Measurements from ENCODE around the gene NUDT4.
"Not testable (repeated sequence)": the region's sequence is repeated elsewhere in the genome, so short reads cannot be mapped to it uniquely, and the experiment has no call there.

The NUDT4 gene

DNA sequence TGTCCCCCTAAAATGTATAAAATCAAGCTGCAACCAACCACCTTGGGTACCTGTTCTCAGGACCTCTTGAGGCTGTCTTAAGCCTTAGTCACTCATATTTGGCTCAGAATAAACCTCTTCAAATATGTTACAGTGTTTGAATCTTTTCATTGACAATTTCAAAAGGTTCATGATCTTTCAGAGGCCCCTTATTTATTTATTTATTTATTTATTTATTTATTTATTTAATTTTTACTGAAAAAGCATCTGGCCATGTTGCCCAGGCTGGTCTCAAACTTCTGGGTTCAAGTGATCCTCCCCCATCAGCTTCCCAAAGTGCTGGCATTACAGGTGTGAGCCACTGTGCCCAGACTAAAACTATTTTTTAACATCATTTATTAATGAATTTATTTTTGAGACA is 8.2 kb upstream of the NUDT4 start:
- no peak for DNase-seq

GRCh38 chr12:93370947-93371346 is 6.8 kb upstream of the NUDT4 start:
- DNase-seq = no peak

- DNase-seq = no peak
These were observed 3.6 kb upstream of the NUDT4 start for GRCh38 chr12:93373961-93374656.

GRCh38 chr12:93375906-93376305 is 1.8 kb upstream of the NUDT4 start:
- no peak for DNase-seq

GRCh38 chr12:93376436-93377251 is 1.1 kb upstream of the NUDT4 start:
- DNase-seq = no peak

DNA sequence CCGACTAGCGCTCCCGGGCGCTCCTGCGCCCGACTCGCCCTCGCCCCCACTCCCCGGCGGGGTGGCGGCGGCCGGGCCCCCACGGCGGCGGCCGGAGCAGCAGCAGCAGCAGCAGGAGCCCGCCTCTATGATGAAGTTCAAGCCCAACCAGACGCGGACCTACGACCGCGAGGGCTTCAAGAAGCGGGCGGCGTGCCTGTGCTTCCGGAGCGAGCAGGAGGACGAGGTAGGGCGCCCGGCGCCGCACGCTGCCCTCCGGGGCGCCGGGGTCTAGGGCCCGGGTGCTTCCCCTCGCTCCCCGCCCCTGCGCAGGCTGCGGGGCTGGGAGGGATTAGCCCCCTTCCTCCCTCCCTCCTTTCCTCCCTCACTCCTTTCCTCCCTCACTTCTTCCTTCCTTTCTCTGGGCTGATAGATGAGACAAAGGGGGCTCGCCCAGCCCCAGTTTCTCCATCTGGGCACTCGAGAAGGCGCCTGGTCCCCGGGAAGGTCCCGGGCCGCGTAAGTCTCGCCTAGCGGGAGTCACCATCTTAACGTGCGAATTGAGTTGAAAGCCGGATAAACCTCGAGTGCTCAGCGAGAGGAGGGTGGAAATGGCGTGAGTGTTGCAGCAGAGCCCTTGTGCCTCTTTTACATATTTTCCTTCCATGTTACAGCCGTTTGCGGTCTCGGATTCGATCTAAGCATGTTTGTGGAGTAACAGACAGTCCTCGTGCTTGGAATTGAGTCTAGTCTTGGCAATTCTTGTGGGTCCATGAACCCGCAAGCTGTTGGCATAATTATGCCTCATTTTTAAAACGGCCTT is 672 bp downstream of the NUDT4 start:
- peak; percentile 66 for DNase-seq

GRCh38 chr12:93378998-93379325 is 1.2 kb downstream of the NUDT4 start:
- peak; percentile 46 for DNase-seq

DNA sequence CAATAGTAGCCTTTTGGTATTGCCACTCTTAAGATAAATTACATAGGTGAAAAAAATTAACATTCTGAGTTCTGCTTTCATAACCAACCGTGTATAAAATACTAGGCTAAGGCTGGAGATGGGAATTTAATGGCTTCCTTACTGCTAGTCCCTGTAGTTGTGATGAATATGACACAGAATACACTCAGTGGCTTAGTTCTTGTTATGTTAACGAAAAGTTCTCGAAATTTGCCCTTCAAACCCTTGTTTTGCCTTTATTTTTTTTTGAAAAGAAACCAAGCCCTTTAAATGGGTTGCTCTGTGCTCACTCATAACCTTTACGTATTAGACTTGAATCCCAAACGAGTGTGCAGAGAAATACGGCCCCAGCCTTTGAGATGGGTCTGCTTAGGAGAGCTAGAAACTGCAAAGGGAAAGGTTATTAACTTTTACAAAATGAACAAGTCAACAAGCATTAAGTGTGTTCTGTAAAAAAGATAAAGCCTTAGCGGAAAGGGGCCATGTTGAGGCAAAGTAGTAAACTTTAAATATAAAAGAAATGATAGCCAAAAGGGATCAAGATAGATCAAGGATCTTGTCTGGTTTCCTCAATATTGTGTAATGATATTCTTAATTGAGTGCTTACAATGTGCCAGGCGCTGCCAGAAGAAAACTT is 1.7 kb downstream of the NUDT4 start:
- DNase-seq = no peak

DNA sequence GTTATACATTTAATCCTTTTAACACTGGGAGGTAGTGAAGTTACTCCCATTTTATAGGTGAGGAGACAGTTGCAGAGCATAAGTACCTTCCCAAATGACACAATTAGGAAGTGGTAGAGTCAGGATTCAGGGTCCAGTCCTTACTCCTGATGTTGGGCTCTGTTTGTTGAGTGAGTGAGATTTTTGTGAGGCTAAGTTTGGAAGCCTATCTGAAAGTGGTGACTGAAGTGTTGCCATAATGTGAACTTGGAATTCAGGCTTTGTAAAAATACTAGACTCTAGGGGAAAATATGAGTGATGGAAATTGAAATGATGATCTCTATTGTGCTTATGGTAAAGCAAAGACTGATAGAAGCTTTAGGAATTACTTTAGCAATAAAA is 2.2 kb downstream of the NUDT4 start:
- DNase-seq = no peak

- no peak for DNase-seq
These were observed 2.9 kb downstream of the NUDT4 start for GRCh38 chr12:93380480-93381121.

GRCh38 chr12:93381161-93381975 is 3.6 kb downstream of the NUDT4 start:
- no peak for DNase-seq

DNA sequence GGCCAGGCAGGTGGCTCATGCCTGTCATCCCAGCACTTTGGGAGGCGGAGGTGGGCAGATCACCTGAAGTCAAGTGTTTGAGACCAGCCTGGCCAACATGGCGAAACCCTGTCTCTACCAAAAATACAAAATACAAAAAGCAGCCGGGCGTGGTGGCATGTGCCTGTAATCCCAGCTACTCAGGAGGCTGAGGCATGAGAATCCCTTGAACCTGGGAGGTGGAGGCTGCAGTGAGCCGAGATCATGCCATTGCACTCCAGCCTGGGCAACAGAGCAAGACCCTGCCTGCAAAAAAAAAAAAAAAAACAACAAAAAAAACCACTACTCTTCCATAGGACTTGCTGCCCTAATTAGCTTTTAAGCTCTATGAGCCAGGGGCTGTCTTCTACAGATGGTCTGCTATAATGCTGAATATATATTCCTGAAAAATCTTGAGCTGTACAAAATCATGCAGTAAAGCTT is 4.3 kb downstream of the NUDT4 start:
- not testable (repeated sequence) for DNase-seq

- DNase-seq = no peak
These were observed 10.1 kb downstream of the NUDT4 start for GRCh38 chr12:93387780-93388179.

- DNase-seq = no peak
These were observed 12.3 kb downstream of the NUDT4 start for GRCh38 chr12:93390031-93390430.

- no peak for DNase-seq
These were observed 13.0 kb downstream of the NUDT4 start for GRCh38 chr12:93390549-93391297.

DNA sequence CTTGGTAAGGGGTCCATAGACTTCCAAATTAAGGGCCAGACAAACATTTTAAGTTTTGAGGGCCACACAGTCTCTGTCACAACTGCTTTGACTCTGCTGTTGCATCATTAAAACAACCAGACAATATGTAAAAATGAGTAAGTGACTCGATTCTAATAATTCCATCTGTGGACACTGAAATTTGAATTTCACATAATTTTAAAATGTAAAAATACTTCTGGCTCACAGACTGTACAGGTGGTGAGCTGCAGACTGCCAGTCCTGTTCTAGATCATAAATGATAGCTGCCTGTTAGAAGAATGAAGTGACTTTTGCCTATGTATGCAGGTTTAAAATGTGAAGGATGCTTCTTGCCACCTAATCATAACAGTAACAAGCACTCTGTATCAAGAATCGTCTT is 15.7 kb downstream of the NUDT4 start:
- DNase-seq = no peak

- DNase-seq = no peak
These were observed 19.7 kb downstream of the NUDT4 start for GRCh38 chr12:93397412-93397811.

DNA sequence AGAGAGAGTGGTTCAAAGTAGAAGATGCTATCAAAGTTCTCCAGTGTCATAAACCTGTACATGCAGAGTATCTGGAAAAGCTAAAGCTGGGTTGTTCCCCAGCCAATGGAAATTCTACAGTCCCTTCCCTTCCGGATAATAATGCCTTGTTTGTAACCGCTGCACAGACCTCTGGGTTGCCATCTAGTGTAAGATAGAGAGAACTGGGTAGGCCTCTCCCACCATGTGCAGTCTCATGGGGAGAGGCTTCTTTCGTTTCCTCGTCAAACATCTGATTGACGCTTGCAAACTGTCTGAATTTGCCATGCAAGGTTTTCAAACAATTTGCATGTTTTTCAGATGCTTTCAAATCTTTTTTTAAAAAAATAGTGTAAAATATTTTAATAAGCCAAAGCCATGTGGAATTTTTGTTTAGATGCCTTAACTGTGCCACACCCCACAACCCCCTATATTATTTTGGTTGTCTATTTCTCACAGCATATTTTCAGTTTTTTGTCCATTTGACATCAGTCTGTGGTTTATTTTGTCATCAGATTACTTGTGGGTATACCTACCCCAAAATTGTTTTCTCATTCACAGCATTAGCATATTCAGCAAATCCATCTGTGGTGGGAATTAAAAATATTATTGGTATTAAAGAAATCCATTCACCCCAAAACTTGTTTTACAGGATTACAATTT is 21.6 kb downstream of the NUDT4 start:
- DNase-seq = not testable (repeated sequence)

DNA sequence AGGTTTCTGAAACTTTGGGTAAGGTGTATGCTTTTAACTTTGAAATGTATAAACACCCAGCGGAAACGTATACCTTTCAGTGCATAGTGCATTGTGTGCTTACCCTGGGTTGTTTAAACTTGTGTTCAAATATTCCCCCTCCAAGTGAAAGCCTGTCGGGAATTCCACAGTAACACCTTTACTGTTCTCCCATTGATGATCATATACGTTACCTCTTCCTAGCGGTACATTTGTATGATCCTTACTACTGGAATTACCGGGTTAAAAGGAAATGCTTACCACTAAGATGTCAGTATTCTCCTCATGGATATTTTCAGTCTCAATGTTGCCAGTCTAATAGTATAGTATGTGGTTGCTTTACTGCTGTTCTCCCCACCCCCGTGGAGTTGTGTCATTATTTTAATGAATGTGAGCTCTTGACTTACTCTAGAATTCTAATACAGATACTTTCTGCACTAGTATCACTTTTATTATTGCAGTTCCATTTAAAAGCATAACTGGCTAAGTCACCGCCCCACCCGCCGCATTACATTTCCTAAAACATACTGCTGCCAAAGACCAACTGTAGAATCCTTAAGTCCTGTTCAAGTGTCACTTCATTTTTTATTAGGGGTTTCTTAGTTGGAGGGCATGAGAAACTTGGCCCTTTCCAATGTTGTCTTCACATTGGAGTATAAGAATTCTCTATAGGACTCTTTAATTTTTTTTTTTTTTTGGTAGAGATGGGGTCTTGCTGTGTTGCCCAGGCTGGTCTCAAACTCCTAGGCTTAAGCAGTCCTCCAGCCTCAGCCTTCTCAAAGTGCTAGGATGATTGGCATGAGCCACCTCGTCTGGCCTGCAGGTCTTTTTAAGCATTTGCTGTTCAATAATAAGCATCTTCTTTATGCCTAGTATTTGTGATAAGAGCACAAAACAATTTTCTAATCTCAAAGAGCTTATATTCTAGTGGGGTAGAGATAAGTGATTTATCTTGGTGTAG is 24.9 kb downstream of the NUDT4 start:
- DNase-seq = no peak

Measured in DMS79 (cell line).